ENCODE data around the gene STK38. TPM values are rescaled to one million over a fixed set of nuclear protein-coding genes. Genes with fewer than 3 reads are reported as not detected.
A peak's percentile ranks its signal among the peaks of the same experiment; 100 is the strongest.

The STK38 gene
- total and polyA plus RNA-seq, 2 of the 4 experiments (the other 2 are of a cell fraction) = 10.6 to 19.7 TPM

GRCh38 chr6:36445621-36446020 is 101.7 kb downstream of the STK38 start:
- no peak overlapping the region; the same call in 1 of the 2 replicates for H3K4me2 ChIP-seq (ENCODE audit: low read depth, low read length)
- CTCF ChIA-PET = no interaction called here
- in situ Hi-C loops (cut with MboI; ENCODE audit: low sequenced_read_pairs) = no loop called here

More at GRCh38 chr6:36445621-36446020, 101.7 kb downstream of the STK38 start:
- Histone ChIP-seq H4K8ac (ENCODE audit: low read depth in 2 of 2, low read length in 2 of 2) (no peak overlapping the region), H4K20me1 (ENCODE audit: insufficient read depth, low read length) (peaks cover 35% of the 10 kb centered on the region), H2AK9ac (replicated peaks; ENCODE audit: low read depth, low read length, poor library complexity) (no peak overlapping the region), H3K14ac (replicated peaks; ENCODE audit: low read depth, low read length) (no peak overlapping the region), H3K9ac (ENCODE audit: low read depth, low read length) (no peak overlapping the region), H3K23ac (ENCODE audit: low read depth, low read length) (no peak overlapping the region), H2BK15ac (ENCODE audit: low read depth, low read length) (no peak overlapping the region), H3K27me3 (ENCODE audit: control insufficient read depth, insufficient read depth, low read length) (no peaks in the 10 kb centered on the region), H3K79me1 (ENCODE audit: low read depth in 1 of 2, low read length in 2 of 2) (peaks cover 0 to 56% of the 10 kb centered on the region in 2 experiments; a peak in 3 of 4 replicates), H2AK5ac (ENCODE audit: low read depth, low read length) (no peak overlapping the region), H2BK20ac (ENCODE audit: low read depth, low read length) (no peak overlapping the region), H3K4me1 (ENCODE audit: control insufficient read depth, insufficient read depth, low read length) (peaks cover 6% of the 10 kb centered on the region), H2BK5ac (ENCODE audit: low read depth, low read length, poor library complexity, severe bottlenecking) (peak overlapping the region; percentile 51), H3K4ac (ENCODE audit: low read depth, low read length) (no peak overlapping the region), H3K36me3 (ENCODE audit: control insufficient read depth, insufficient read depth, low read length) (peaks cover 4% of the 10 kb centered on the region), H3K9me1 (ENCODE audit: insufficient read depth, low read length) (no peaks in the 10 kb centered on the region; the same call in 1 of the 2 replicates), H3K27ac (ENCODE audit: insufficient read depth, low read length) (no peak overlapping the region), H3K18ac (ENCODE audit: low read depth, low read length) (no peak overlapping the region), H2BK120ac (ENCODE audit: low read depth, low read length) (no peak overlapping the region), H2AFZ (replicated peaks; ENCODE audit: low read length, poor library complexity) (no peak overlapping the region), H4K91ac (ENCODE audit: insufficient read depth, low read depth, low read length) (no peak overlapping the region), H3K9me3 (ENCODE audit: control insufficient read depth, insufficient read depth, low read length) (0 out of 2 replicates have a peak, but pooled peaks cover 2% of the 10 kb centered on the region), H3K56ac (ENCODE audit: extremely low read depth, insufficient read depth, low read length) (no peak overlapping the region), H3K4me3 (ENCODE audit: insufficient read depth, low read depth, low read length) (no peak overlapping the region), H4K5ac (ENCODE audit: low read depth, low read length) (no peak overlapping the region)
- POLR2A ChIA-PET (ENCODE audit: unreplicated experiment) = interaction anchor here (0.5 kb wide), 1 partner anchor 155 kb away, joined by 7 read pairs; no protein-coding TSS in a partner anchor
- dilution Hi-C loops (cut with HindIII; ENCODE audit: low sequenced_read_pairs, unreplicated experiment) (no loop called here), intact Hi-C loops (cut with micrococcal nuclease) (no loop called here)
- BruUV-seq (replicated peaks) = no TSS peak
- TF ChIP-seq RCOR1 (IDR thresholded peaks at IDR 0.05; ENCODE audit: insufficient replicate concordance, low read length) = no peak
- TF ChIP-seq NFE2L2 (IDR thresholded peaks at IDR 0.05; ENCODE audit: low read depth, low read length) = no peak
- TF ChIP-seq CHD1 (IDR thresholded peaks at IDR 0.05; ENCODE audit: low read depth, low read length) = no peak
- TF ChIP-seq FOS (IDR thresholded peaks at IDR 0.05; ENCODE audit: low read depth, low read length) = no peak
- TF ChIP-seq, protein P1, sequence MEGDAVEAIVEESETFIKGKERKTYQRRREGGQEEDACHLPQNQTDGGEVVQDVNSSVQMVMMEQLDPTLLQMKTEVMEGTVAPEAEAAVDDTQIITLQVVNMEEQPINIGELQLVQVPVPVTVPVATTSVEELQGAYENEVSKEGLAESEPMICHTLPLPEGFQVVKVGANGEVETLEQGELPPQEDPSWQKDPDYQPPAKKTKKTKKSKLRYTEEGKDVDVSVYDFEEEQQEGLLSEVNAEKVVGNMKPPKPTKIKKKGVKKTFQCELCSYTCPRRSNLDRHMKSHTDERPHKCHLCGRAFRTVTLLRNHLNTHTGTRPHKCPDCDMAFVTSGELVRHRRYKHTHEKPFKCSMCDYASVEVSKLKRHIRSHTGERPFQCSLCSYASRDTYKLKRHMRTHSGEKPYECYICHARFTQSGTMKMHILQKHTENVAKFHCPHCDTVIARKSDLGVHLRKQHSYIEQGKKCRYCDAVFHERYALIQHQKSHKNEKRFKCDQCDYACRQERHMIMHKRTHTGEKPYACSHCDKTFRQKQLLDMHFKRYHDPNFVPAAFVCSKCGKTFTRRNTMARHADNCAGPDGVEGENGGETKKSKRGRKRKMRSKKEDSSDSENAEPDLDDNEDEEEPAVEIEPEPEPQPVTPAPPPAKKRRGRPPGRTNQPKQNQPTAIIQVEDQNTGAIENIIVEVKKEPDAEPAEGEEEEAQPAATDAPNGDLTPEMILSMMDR (conservative IDR thresholded peaks at IDR 0.05; ENCODE audit: low read depth, low read length) = no peak
- TF ChIP-seq USF2 (IDR thresholded peaks at IDR 0.05; ENCODE audit: low read depth, low read length) = no peak
- no peak for TF ChIP-seq ELK1 (IDR thresholded peaks at IDR 0.05; ENCODE audit: borderline replicate concordance, low read depth, low read length)
- no peak for TF ChIP-seq RFX5 (IDR thresholded peaks at IDR 0.05; ENCODE audit: low read depth, low read length)
- TF ChIP-seq POLR2A (IDR thresholded peaks at IDR 0.05; ENCODE audit: low read depth, low read length) = no peak
- TF ChIP-seq CEBPB (IDR thresholded peaks at IDR 0.05; ENCODE audit: low read depth, low read length) = no peak
- no peak for TF ChIP-seq RAD21 (IDR thresholded peaks at IDR 0.05; ENCODE audit: low read length)
- no peak for TF ChIP-seq MAZ (IDR thresholded peaks at IDR 0.05; ENCODE audit: borderline replicate concordance, low read depth, low read length)
- TF ChIP-seq MXI1 (IDR thresholded peaks at IDR 0.05; ENCODE audit: borderline replicate concordance, low read depth, low read length) = no peak
- no peak for TF ChIP-seq MAFK (IDR thresholded peaks at IDR 0.05; ENCODE audit: low read depth, low read length)
- TF ChIP-seq BHLHE40 (IDR thresholded peaks at IDR 0.05; ENCODE audit: low read depth, low read length) = no peak
- no peak for TF ChIP-seq SMC3 (IDR thresholded peaks at IDR 0.05; ENCODE audit: low read depth, low read length)
- DNase-seq (no peak), ATAC-seq (ENCODE audit: low read depth) (no peak)
